ENCODE results near the gene MCIDAS.

The MCIDAS gene

GRCh38 chr5:55205001-55205400 is 22.1 kb downstream of the MCIDAS start:
- H3K4me1 Mint-ChIP-seq = peaks cover 3% of the 10 kb centered on the region
- CTCF ChIA-PET = interaction anchor here (0.9 kb wide), 1 partner anchor 80 kb away, joined by 4 read pairs; no protein-coding TSS in a partner anchor
- DNase-seq = no peak
- H3K27ac Mint-ChIP-seq = no peak overlapping the region
- no peaks in the 10 kb centered on the region for H3K9me3 Mint-ChIP-seq
- no peaks in the 10 kb centered on the region for H3K36me3 Mint-ChIP-seq
- peaks cover 55% of the 10 kb centered on the region for H3K27me3 Mint-ChIP-seq
- no peak overlapping the region for H3K4me3 Mint-ChIP-seq

GRCh38 chr5:55191165-55191564 is 36.0 kb downstream of the MCIDAS start:
- Mint-ChIP-seq H3K4me1 (no peaks in the 10 kb centered on the region), H3K27me3 (peaks cover 59% of the 10 kb centered on the region), H3K4me3 (no peak overlapping the region), H3K27ac (no peak overlapping the region), H3K36me3 (no peaks in the 10 kb centered on the region), H3K9me3 (no peaks in the 10 kb centered on the region)
- no peak for DNase-seq
- CTCF ChIA-PET = no interaction called here

DNA sequence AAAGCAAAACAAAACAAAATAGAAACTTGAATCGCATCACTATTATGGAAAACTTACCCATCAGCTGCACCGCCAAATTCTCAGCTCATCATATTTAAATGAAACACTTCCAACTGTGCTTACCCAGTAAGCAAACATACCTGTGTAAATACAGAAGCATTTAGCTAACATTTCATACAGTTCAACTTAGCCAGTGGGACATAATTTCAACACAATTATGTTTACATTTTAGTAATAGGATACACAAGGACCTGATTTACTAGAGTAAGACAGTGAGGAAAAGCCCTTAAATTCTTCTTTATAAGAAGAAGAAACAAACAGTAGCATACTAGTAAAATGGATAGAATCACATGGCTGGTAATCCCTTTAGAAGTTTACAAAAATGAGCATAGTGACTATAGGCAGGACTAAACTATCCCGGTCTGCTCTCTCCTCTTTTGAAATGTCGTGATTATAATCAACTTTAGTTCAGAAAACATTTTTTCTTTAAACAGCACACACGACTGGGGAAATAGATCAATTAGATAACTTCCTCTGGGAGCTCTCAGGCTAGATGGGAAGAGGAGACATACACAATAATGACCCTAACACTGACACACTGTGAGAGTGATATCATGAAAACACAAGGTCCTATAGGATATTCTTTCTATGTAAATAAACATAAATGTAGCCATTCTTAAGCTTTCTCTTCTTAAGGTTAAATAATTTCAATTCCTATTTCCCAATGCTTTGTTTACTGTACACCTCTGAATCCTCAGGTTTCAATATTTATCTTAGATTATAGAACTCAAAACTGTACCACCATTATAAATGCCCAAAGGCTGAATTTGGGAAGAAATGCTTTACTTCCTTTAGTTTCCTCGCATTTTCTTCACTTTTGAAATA is 38.2 kb downstream of the MCIDAS start:
- Mint-ChIP-seq H3K4me1 (no peaks in the 10 kb centered on the region), H3K4me3 (no peak overlapping the region), H3K27me3 (peaks cover 60% of the 10 kb centered on the region), H3K36me3 (no peaks in the 10 kb centered on the region), H3K9me3 (no peaks in the 10 kb centered on the region), H3K27ac (no peak overlapping the region)
- CTCF ChIA-PET = interaction anchor here (0.7 to 2.0 kb wide), 3 partner anchors 13 to 18 kb away, joined by 3 to 6 read pairs (median 4); no protein-coding TSS in a partner anchor
- no peak for DNase-seq

DNA sequence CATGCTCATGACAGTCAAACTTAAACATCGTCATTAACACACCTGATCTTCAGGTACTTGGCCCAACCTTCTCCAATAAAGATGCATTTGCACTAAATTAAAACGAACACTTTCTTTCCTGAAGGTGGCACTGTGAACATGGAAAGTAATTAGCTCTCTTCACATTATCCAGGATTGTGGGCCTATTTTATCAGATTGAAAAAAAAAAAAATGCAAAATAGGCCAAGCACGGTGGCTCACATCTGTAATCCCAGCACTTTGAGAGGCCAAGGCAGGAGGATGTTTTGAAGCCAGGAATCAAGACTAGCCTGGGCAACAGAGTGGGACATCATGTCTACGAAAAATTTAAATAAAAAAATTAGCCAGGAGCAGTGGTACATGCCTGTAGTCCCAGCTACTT is 39.7 kb downstream of the MCIDAS start:
- H3K27me3 Mint-ChIP-seq = peaks cover 52% of the 10 kb centered on the region
- no peaks in the 10 kb centered on the region for H3K36me3 Mint-ChIP-seq
- CTCF ChIA-PET = interaction anchor here (0.6 to 2.0 kb wide), 6 partner anchors 16 to 1688 kb away, joined by 3 to 6 read pairs (median 4); partner anchors contain the start of genes CCNO and MCIDAS
- H3K27ac Mint-ChIP-seq = no peak overlapping the region
- H3K9me3 Mint-ChIP-seq = no peaks in the 10 kb centered on the region
- H3K4me3 Mint-ChIP-seq = no peak overlapping the region
- no peak for DNase-seq
- no peaks in the 10 kb centered on the region for H3K4me1 Mint-ChIP-seq

GRCh38 chr5:55180016-55180415 is 47.1 kb downstream of the MCIDAS start:
- no peak for DNase-seq
- H3K4me1 Mint-ChIP-seq = peaks cover 23% of the 10 kb centered on the region
- no peak overlapping the region for H3K27ac Mint-ChIP-seq
- CTCF ChIA-PET = no interaction called here
- H3K27me3 Mint-ChIP-seq = peaks cover 69% of the 10 kb centered on the region
- H3K36me3 Mint-ChIP-seq = no peaks in the 10 kb centered on the region
- no peak overlapping the region for H3K4me3 Mint-ChIP-seq
- no peaks in the 10 kb centered on the region for H3K9me3 Mint-ChIP-seq

GRCh38 chr5:55177078-55177477 is 50.0 kb downstream of the MCIDAS start:
- Mint-ChIP-seq H3K36me3 (no peaks in the 10 kb centered on the region), H3K9me3 (no peaks in the 10 kb centered on the region), H3K27me3 (peaks cover 82% of the 10 kb centered on the region), H3K27ac (no peak overlapping the region), H3K4me1 (peaks cover 46% of the 10 kb centered on the region), H3K4me3 (peak overlapping the region; percentile 57)
- no peak for DNase-seq
- CTCF ChIA-PET = interaction anchor here (0.7 to 2.0 kb wide), 5 partner anchors 8 to 82 kb away, joined by 3 to 6 read pairs (median 4); partner anchors contain the start of gene MCIDAS

DNA sequence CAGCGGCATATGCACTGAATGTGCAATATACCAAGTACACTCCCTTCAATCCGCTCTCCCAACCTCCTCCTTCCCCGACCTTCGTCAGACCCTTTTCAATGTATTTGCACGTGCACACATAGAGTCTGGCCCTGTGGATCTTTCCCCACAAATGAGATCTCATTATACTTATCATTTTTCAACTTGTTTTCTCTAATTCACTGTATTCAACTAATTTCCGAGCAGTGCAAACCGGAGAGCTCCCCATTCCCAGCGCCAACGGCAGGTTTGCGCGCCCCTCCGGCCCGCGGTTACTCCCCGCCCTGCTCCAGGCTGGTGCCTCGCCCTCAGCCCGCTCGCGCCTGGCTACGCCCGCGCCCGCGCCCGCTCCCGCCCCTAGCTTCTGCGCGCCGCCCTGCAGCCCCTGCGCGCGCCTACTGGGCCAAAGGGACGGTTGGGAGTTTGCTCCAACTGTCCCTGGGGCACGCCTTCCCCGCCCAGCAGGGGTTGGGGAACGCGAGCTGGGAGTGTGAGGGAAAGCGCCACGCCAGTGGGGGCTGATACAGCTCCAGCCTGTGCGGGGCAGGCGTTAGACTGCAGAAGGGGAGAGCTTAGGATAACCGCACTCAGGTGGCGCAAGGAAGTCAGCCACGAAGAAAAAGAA is 50.8 kb downstream of the MCIDAS start:
- Mint-ChIP-seq H3K4me3 (peak overlapping the region; percentile 57), H3K36me3 (no peaks in the 10 kb centered on the region), H3K4me1 (peaks cover 47% of the 10 kb centered on the region), H3K27ac (no peak overlapping the region), H3K9me3 (no peaks in the 10 kb centered on the region), H3K27me3 (peaks cover 84% of the 10 kb centered on the region)
- peak; percentile 42 for DNase-seq
- CTCF ChIA-PET = interaction anchor here (0.6 to 2.0 kb wide), 5 partner anchors 9 to 55 kb away, joined by 3 to 6 read pairs (median 4); partner anchors contain the start of gene MCIDAS

- Mint-ChIP-seq H3K4me3 (peak overlapping the region; percentile 57), H3K9me3 (no peaks in the 10 kb centered on the region), H3K27me3 (peaks cover 87% of the 10 kb centered on the region), H3K27ac (no peak overlapping the region), H3K36me3 (no peaks in the 10 kb centered on the region), H3K4me1 (peaks cover 47% of the 10 kb centered on the region)
- CTCF ChIA-PET = interaction anchor here (1.5 to 2.0 kb wide), 5 partner anchors 8 to 59 kb away, joined by 3 to 6 read pairs (median 4); partner anchors contain the start of gene MCIDAS
- DNase-seq = no peak
Measured at GRCh38 chr5:55175781-55176175, 51.3 kb downstream of the MCIDAS start.

GRCh38 chr5:55173687-55174230 is 53.4 kb downstream of the MCIDAS start:
- H3K36me3 Mint-ChIP-seq = no peaks in the 10 kb centered on the region

DNA sequence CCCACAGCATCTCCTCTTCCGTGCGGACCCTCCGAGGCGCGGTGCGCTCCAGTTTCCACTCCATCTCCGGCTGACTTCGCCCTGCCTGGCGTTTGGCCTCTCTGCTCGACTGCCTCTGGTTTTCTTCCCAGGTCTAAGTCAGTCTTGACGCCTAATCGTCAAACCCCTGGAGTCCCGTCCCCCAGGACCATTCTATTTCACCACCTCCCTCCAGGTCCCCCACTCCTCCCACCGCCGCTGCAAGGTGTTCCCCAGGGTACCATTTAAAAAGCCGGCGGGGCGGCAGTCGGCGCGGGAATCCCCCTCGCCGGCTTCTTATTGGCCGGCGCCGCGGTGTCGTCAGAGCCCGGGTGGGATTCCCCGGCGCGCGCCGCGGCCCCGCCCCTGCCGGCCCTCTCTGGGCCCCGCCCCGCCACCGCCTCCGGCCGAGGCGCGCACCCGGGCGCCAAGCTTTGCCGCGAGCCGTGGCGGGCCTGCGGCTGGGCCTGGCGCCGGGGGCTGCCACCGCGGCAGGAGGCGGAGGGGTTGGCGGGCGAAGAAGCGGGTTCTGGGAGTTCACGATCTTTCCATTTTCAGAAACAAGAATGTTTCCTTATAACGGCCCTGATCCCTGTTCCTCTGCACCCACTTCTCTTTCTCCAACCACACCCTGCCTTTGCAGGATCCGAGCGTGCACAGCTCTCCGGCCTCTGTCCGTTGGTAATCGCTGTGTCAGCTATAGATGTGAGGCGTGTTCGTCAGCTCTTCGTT is 54.0 kb downstream of the MCIDAS start, which contains the start of gene CDC20B:
TSS of gene CDC20B (minus strand) at position 241 of the 750 bp plus-strand sequence. CDS start at position 64, 177 bp downstream.
- H3K4me1 Mint-ChIP-seq = peaks cover 47% of the 10 kb centered on the region
- H3K27ac Mint-ChIP-seq = no peak within 1 kb of the TSS
- DNase-seq = peak; percentile 78
- CTCF ChIA-PET = interaction anchor here (0.7 to 2.2 kb wide), 6 partner anchors 23 to 519 kb away, joined by 3 to 10 read pairs (median 4); no protein-coding TSS in a partner anchor
- peak within 1 kb of the TSS; percentile 79 for H3K4me3 Mint-ChIP-seq
- H3K36me3 Mint-ChIP-seq = no peaks in the 10 kb centered on the region
- H3K27me3 Mint-ChIP-seq = peaks cover 78% of the 10 kb centered on the region
- H3K9me3 Mint-ChIP-seq = no peaks in the 10 kb centered on the region

More at GRCh38 chr5:55173687-55174230, 53.4 kb downstream of the MCIDAS start:
- Mint-ChIP-seq H3K27me3 (peaks cover 80% of the 10 kb centered on the region), H3K4me3 (peak overlapping the region; percentile 79), H3K9me3 (no peaks in the 10 kb centered on the region), H3K27ac (no peak overlapping the region), H3K4me1 (peaks cover 47% of the 10 kb centered on the region)
- no peak for DNase-seq
- CTCF ChIA-PET = interaction anchor here (0.9 kb wide), 1 partner anchor 59 kb away, joined by 4 read pairs; no protein-coding TSS in a partner anchor

DNA sequence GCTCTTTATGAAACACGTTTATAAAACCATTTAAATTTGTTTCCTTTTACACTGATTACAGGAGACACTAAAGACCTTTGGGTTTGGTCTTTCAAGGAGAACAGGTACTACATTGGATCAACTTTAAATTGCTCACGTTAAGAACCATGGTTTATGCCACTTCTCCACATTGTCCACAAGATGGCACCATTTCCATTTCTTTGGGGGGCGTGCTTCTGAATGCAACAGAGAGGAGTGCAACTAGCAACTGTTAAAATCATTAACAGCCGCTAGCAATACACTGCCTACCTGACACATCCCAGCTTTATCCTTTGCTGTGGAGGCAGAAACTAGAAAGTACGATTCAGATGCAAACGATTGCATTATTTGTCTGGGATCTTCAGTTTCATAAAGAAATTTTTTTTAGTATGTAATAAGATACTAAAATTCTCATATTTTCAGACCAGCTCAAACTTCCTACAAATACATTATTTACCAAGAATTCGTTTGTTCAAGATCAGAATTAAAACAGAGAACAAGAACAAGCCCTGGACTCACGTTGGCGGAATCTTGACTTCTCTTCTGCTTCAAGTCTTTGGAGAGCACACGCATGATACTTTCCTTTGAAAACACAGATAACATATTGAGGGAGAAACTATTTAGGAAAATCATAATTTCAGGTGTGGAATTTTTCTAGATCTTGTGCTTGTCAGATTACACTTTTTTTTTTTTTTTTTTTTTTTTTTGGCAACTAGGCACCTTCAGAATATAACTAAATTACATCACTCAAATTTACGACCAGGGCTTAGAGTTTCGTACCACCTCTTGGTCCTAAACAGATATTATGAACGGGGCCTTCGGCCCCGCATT is 54.8 kb downstream of the MCIDAS start:
- peak overlapping the region; percentile 77 for H3K4me3 Mint-ChIP-seq
- CTCF ChIA-PET = interaction anchor here (0.6 to 2.7 kb wide), 21 partner anchors 9 to 750 kb away, joined by 3 to 14 read pairs (median 4); partner anchors contain the start of genes DHX29, GPX8 and MTREX
- peaks cover 78% of the 10 kb centered on the region for H3K27me3 Mint-ChIP-seq
- H3K27ac Mint-ChIP-seq = no peak overlapping the region
- H3K36me3 Mint-ChIP-seq = no peaks in the 10 kb centered on the region
- peak; percentile 74 for DNase-seq
- H3K9me3 Mint-ChIP-seq = no peaks in the 10 kb centered on the region
- peaks cover 43% of the 10 kb centered on the region for H3K4me1 Mint-ChIP-seq

- Mint-ChIP-seq H3K27ac (no peak overlapping the region), H3K27me3 (peaks cover 77% of the 10 kb centered on the region), H3K36me3 (no peaks in the 10 kb centered on the region), H3K9me3 (no peaks in the 10 kb centered on the region), H3K4me3 (no peak overlapping the region), H3K4me1 (peaks cover 37% of the 10 kb centered on the region)
- DNase-seq = no peak
- CTCF ChIA-PET = interaction anchor here (0.7 to 2.7 kb wide), 16 partner anchors 10 to 751 kb away, joined by 3 to 14 read pairs (median 4); partner anchors contain the start of gene GPX8
Measured at GRCh38 chr5:55171471-55171870, 55.6 kb downstream of the MCIDAS start.
